K562 (cell line): ENCODE data around the gene OR7A5. TPM values are rescaled to one million over a fixed set of nuclear protein-coding genes. Genes with fewer than 3 reads are reported as not detected.

ENCODE experiments used
- AFF4 ChIP-seq: sonication (generic); formaldehyde crosslinking; IDR thresholded peaks from 2 replicates; pipeline ENCODE4 v1.8.0; 2023; ENCODE audit warnings: mild to moderate bottlenecking, missing genetic modification reagents
- ATF3 ChIP-seq, 2 experiments: fragments of 450-650 bp in 1 of 2; sonication (generic) in 1 of 2; formaldehyde crosslinking in 1 of 2; IDR thresholded peaks in 1 of 2; conservative IDR thresholded peaks in 1 of 2; 2 replicates each; pipeline versions ENCODE4 v1.6.1 to v1.8.1; 2016 to 2023; ENCODE audit warnings: mild to moderate bottlenecking in 2 of 2, moderate library complexity in 2 of 2, inconsistent platforms in 1 of 2, missing genetic modification reagents in 1 of 2
- BRD4 ChIP-seq: fragments of 200-600 bp; sonication (generic); IDR thresholded peaks from 2 replicates; pipeline ENCODE4 v1.6.1; 2017; ENCODE audit warnings: inconsistent platforms
- BRF2 ChIP-seq: IDR thresholded peaks from 3 replicates; pipeline ENCODE4 v1.6.1; 2011; ENCODE audit warnings: borderline replicate concordance, mild to moderate bottlenecking; ENCODE audit not compliant: insufficient read length, insufficient read depth
- CEBPG ChIP-seq, 3 experiments: fragments of 200-800 bp in 1 of 3; sonication (Bioruptor generic) in 1 of 3; sonication (generic) in 1 of 3; formaldehyde crosslinking in 1 of 3; IDR thresholded peaks in 2 of 3; conservative IDR thresholded peaks in 1 of 3; 2 replicates each; pipeline versions ENCODE4 v1.6.1 to v1.8.0; 2016 to 2022; ENCODE audit warnings: missing compliant biosample characterization in 2 of 3, missing genetic modification characterization in 2 of 3, mild to moderate bottlenecking in 1 of 3, missing genetic modification reagents in 1 of 3
- CHD1 ChIP-seq: fragments of 200-600 bp; sonication (generic); IDR thresholded peaks from one replicate; pipeline ENCODE4 v1.6.1; 2012; ENCODE audit warnings: mild to moderate bottlenecking, moderate library complexity, low read length, inconsistent platforms
- CXXC5 ChIP-seq: fragments of 250-450 bp; sonication (Bioruptor Pico); IDR thresholded peaks from 2 replicates; pipeline ENCODE4 v1.8.0; 2022; ENCODE audit warnings: inconsistent platforms, mild to moderate bottlenecking, moderate library complexity
- EP400 ChIP-seq: fragments of 450-650 bp; IDR thresholded peaks from 2 replicates; pipeline ENCODE4 v1.6.1; 2017; ENCODE audit warnings: antibody characterized with exemption, mild to moderate bottlenecking, moderate library complexity
- ESRRA ChIP-seq: fragments of 450-650 bp; IDR thresholded peaks from 2 replicates; pipeline ENCODE4 v1.6.1; 2014; ENCODE audit warnings: low read depth, mild to moderate bottlenecking, moderate library complexity, borderline replicate concordance
- KLF1 ChIP-seq: fragments of 450-650 bp; IDR thresholded peaks from 2 replicates; pipeline ENCODE4 v1.6.1; 2016; ENCODE audit warnings: missing genetic modification characterization, missing compliant biosample characterization
- L3MBTL2 ChIP-seq: fragments of 450-650 bp; IDR thresholded peaks from 2 replicates; pipeline ENCODE4 v1.6.1; 2016; ENCODE audit warnings: mild to moderate bottlenecking, moderate library complexity
- LCOR ChIP-seq: sonication (generic); formaldehyde crosslinking; IDR thresholded peaks from 2 replicates; pipeline ENCODE4 v1.8.0; 2022; ENCODE audit warnings: mild to moderate bottlenecking, missing genetic modification reagents
- RBM15 ChIP-seq: fragments of 200-400 bp; formaldehyde crosslinking; IDR thresholded peaks from 2 replicates; pipeline ENCODE4 v1.6.1; 2018; ENCODE audit warnings: mild to moderate bottlenecking, low read length, moderate library complexity; ENCODE audit not compliant: insufficient read depth
- SMAD2 ChIP-seq: fragments of 150-350 bp; IDR thresholded peaks from 2 replicates; pipeline ENCODE4 v1.6.1; 2014; ENCODE audit warnings: low read depth, mild to moderate bottlenecking, low read length
- SMARCA4 ChIP-seq: fragments of 450-650 bp; IDR thresholded peaks from 2 replicates; pipeline ENCODE4 v1.6.1; 2016
- TBL1XR1 ChIP-seq, 2 experiments: IDR thresholded peaks; 2 replicates each; pipeline ENCODE4 v1.6.1; 2012; ENCODE audit warnings: improper control_type of control experiment in 2 of 2, low read length in 2 of 2, mild to moderate bottlenecking in 1 of 2
- TBP ChIP-seq: optimal IDR thresholded peaks from 2 replicates; pipeline ENCODE3; 2011; ENCODE audit warnings: low read depth, low read length, improper control_type of control experiment
- TRIM24 ChIP-seq, 2 experiments: fragments of 450-650 bp; IDR thresholded peaks; 2 replicates each; pipeline ENCODE4 v1.6.1; 2016
- U2AF1 ChIP-seq: fragments of 200-400 bp; formaldehyde crosslinking; optimal IDR thresholded peaks from 2 replicates; pipeline ENCODE3; 2017; ENCODE audit warnings: mild to moderate bottlenecking, low read depth, low read length, moderate library complexity
- ZBTB8A ChIP-seq: fragments of 450-650 bp; IDR thresholded peaks from 2 replicates; pipeline ENCODE4 v1.6.1; 2018; ENCODE audit warnings: mild to moderate bottlenecking, moderate library complexity; ENCODE audit not compliant: partially characterized antibody
- ZFPM2 ChIP-seq: fragments of 250-450 bp; sonication (Bioruptor Pico); IDR thresholded peaks from 2 replicates; pipeline ENCODE4 v1.5.1; 2022; ENCODE audit warnings: mild to moderate bottlenecking
- ZNF124 ChIP-seq: sonication (generic); formaldehyde crosslinking; IDR thresholded peaks from 2 replicates; pipeline ENCODE4 v1.8.1; 2022; ENCODE audit warnings: missing genetic modification reagents
- ZNF253 ChIP-seq: fragments of 250-450 bp; sonication (Bioruptor Pico); conservative IDR thresholded peaks from 2 replicates; pipeline ENCODE4 v1.6.1; 2021; ENCODE audit warnings: mild to moderate bottlenecking
- ZNF354B ChIP-seq: fragments of 250-450 bp; sonication (Bioruptor Pico); IDR thresholded peaks from 2 replicates; pipeline ENCODE4 v1.4.0; 2020
- ZNF75A ChIP-seq: fragments of 450-650 bp; formaldehyde crosslinking; IDR thresholded peaks from 2 replicates; pipeline ENCODE4 v1.4.0; 2020; ENCODE audit warnings: mild to moderate bottlenecking
- ZZZ3 ChIP-seq: fragments of 450-650 bp; IDR thresholded peaks from 2 replicates; pipeline ENCODE4 v1.6.1; 2016; ENCODE audit warnings: antibody characterized with exemption, mild to moderate bottlenecking, moderate library complexity
- polyA plus RNA-seq, 8 experiments: library from polyadenylated mRNA; depleted of rRNA in 4 of 8; stranded (reverse) in 5 of 8; unstranded in 3 of 8; fragments of >200 nt; fragmentation: Nextera tagmentation in 2 of 8; fragmentation: Illumina TruSeq in 1 of 8; extraction: Ambion mirVana in 2 of 8; extraction: Trizol in 1 of 8; gene quantifications; 2 replicates each; pipeline versions ENCODE4 v1.2.1 to v1.2.3, GENCODE V29; 2011 to 2014; ENCODE audit warnings: inconsistent platforms in 1 of 8, missing spikeins in 1 of 8
- total RNA-seq, 7 experiments: library from RNA; depleted of rRNA in 6 of 7; stranded (reverse); fragments of >200 nt in 6 of 7; fragmentation: Illumina TruSeq in 2 of 7; extraction: Trizol in 2 of 7; gene quantifications; 2 replicates each; pipeline versions ENCODE4 v1.2.1 to v1.2.3, GENCODE V29; 2011 to 2021; ENCODE audit warnings: low replicate concordance in 1 of 7

The OR7A5 gene
- total and polyA plus RNA-seq, 9 of the 15 experiments (the other 6 are each of a cell fraction or from before 2014, with no cell fraction given), result not detected

- TF ChIP-seq CEBPG (CRISPR knock-in tag; IDR thresholded peaks at IDR 0.05) (no peak), CEBPG (tag; conservative IDR thresholded peaks at IDR 0.05 in 1 of 2, IDR thresholded peaks at IDR 0.05 in 1 of 2) (no peak), U2AF1 (no peak), ZNF354B (CRISPR knock-in tag) (no peak), ZZZ3 (no peak), CHD1 (no peak), ZBTB8A (no peak), ESRRA (peak; percentile 32; the same call in 1 of the 2 replicates), EP400 (no peak), TBP (no peak), SMARCA4 (no peak), BRF2 (no peak), ZNF75A (CRISPR knock-in tag) (peak; percentile 77; the same call in 1 of the 2 replicates), SMAD2 (no peak), TBL1XR1 (IDR thresholded peaks at IDR 0.05; ENCODE audit: low read length in 2 of 2) (no peak), ZNF124 (CRISPR knock-in tag) (no peak), RBM15 (no peak), AFF4 (CRISPR knock-in tag) (no peak), CXXC5 (0 out of 2 replicates have a peak, but pooled peaks have one; percentile 2), ATF3 (IDR thresholded peaks at IDR 0.05) (no peak), ATF3 (CRISPR knock-in tag; conservative IDR thresholded peaks at IDR 0.05) (no peak), TRIM24 (IDR thresholded peaks at IDR 0.05) (no peak), KLF1 (tag) (no peak), LCOR (CRISPR knock-in tag) (0 out of 2 replicates have a peak, but pooled peaks have one; percentile 30), BRD4 (no peak), ZFPM2 (CRISPR knock-in tag) (no peak), L3MBTL2 (peak; percentile 45), ZNF253 (CRISPR knock-in tag) (no peak)
Measured at GRCh38 chr19:14786421-14786851, 48.5 kb downstream of the OR7A5 start (continued).
